Measurements from ENCODE around the gene KRT5.

GRCh38 chr12:52494518-52494917 lies 25.7 kb downstream of the KRT5 start:
- no peak for TF ChIP-seq CTCF (conservative IDR thresholded peaks at IDR 0.05; ENCODE audit: low read depth, low read length)
- TF ChIP-seq EZH2 (IDR thresholded peaks at IDR 0.05; ENCODE audit: borderline replicate concordance, low read depth, low read length, poor library complexity, severe bottlenecking): no peak

Data from A673 (cell line).